ENCODE data around the gene LHX4. TPM values are rescaled to one million over a fixed set of nuclear protein-coding genes. Genes with fewer than 3 reads are reported as not detected.

Gene LHX4
- total RNA-seq, 2 donors from 2014 or later = not detected

- Histone ChIP-seq H3K4me3 (no peak overlapping the region), H3K9me3 (no peaks in the 10 kb centered on the region), H3K36me3 (replicated peaks in 1 of 2; ENCODE audit: insufficient read depth in 1 of 2, low read depth in 2 of 2) (no peaks in the 10 kb centered on the region), H3K4me1 (no peaks in the 10 kb centered on the region), H3K27ac (no peak overlapping the region), H3K27me3 (no peaks in the 10 kb centered on the region)
- TF ChIP-seq POLR2A (IDR thresholded peaks at IDR 0.05) (no peak), CTCF (IDR thresholded peaks at IDR 0.05) (no peak)
- intact Hi-C loops (cut with DNase I) = no loop called here
- ATAC-seq = no peak
- DNase-seq = no peak
Measured at GRCh38 chr1:180286417-180286816, 56.4 kb downstream of the LHX4 start.

DNA sequence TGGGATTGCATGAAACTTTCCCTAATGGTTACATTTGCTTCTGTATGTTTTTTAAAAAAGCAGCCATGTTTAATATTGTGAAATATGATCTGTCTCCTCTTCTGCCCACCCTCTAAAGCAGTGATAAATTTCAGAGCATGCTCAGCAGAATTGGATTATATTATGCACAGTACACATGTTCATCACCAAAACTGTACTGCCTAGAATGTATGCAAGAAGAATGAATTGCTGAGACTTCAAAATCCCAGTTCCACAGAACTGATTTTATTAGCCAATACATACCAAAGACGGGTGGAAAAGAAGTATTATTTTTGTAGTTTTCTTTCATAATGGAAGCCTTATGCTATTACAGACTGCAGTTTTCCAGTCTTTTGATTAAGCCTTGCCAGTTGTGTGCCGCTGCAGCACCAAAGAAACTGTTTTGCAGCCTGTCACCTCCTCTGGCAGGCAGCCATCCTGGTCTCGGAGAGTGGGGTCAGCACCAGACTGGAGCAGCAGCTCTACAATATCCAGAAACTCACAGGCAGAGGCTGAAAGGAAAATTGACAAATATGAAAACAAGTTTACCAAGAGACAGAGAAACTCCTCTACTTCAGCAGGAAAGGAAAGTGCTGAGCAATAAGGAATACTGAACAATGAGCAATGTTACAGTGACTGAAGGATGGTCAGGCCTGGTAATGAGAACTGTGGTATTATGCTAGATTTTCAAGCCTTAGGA lies 58.1 kb downstream of the LHX4 start:
- no peaks in the 10 kb centered on the region for H3K36me3 ChIP-seq (replicated peaks in 1 of 2; ENCODE audit: insufficient read depth in 1 of 2, low read depth in 2 of 2)
- WGBS, 2 donors = 64 to 78% methylated on average over 3 of the region's 3 CpGs
- TF ChIP-seq CTCF (IDR thresholded peaks at IDR 0.05) = no peak
- TF ChIP-seq POLR2A (IDR thresholded peaks at IDR 0.05) = no peak
- no peaks in the 10 kb centered on the region for H3K4me1 ChIP-seq
- DNase-seq (no peak), ATAC-seq (no peak)
- no peak overlapping the region for H3K4me3 ChIP-seq
- H3K27ac ChIP-seq = no peak overlapping the region
- no peaks in the 10 kb centered on the region for H3K27me3 ChIP-seq
- H3K9me3 ChIP-seq = no peaks in the 10 kb centered on the region
- intact Hi-C loops (cut with DNase I) = no loop called here

DNA sequence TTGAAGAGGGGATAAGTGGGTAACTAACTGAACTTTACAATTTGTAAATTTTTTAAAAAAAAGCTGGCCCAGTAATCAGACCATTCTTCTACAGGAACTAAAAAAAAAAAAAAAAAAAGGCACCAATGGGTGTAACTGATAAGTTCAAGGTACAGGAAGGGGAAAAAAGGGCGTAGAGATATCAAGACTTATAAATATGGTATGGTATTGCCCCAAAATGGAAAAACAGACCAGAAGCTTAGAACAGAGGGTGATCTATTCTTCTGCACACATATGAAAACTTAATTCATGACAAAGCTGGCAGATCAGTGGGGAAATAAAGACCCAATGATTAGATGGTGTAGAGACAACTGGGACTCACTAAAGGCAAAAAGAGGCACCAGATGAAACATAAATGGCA lies 58.9 kb downstream of the LHX4 start:
- H3K4me3 ChIP-seq = no peak overlapping the region
- no peak for ATAC-seq
- DNase-seq = no peak
- H3K27me3 ChIP-seq = no peaks in the 10 kb centered on the region
- intact Hi-C loops (cut with DNase I) = no loop called here
- 64 to 79% methylated on average over 1 of the region's 1 CpG for WGBS, 2 donors
- H3K27ac ChIP-seq = no peak overlapping the region
- H3K4me1 ChIP-seq = no peaks in the 10 kb centered on the region
- no peaks in the 10 kb centered on the region for H3K36me3 ChIP-seq (replicated peaks in 1 of 2; ENCODE audit: insufficient read depth in 1 of 2, low read depth in 2 of 2)
- no peak for TF ChIP-seq POLR2A (IDR thresholded peaks at IDR 0.05)
- no peak for TF ChIP-seq CTCF (IDR thresholded peaks at IDR 0.05)
- no peaks in the 10 kb centered on the region for H3K9me3 ChIP-seq

GRCh38 chr1:180290265-180291001 lies 60.4 kb downstream of the LHX4 start:
- H3K4me1 ChIP-seq = no peaks in the 10 kb centered on the region
- intact Hi-C loops (cut with DNase I) = no loop called here
- H3K9me3 ChIP-seq = no peaks in the 10 kb centered on the region
- ATAC-seq (no peak), DNase-seq (no peak)
- no peaks in the 10 kb centered on the region for H3K27me3 ChIP-seq
- H3K27ac ChIP-seq = no peak overlapping the region
- H3K4me3 ChIP-seq = no peak overlapping the region
- no peaks in the 10 kb centered on the region for H3K36me3 ChIP-seq (replicated peaks in 1 of 2; ENCODE audit: insufficient read depth in 1 of 2, low read depth in 2 of 2)
- TF ChIP-seq CTCF (IDR thresholded peaks at IDR 0.05) = no peak
- no peak for TF ChIP-seq POLR2A (IDR thresholded peaks at IDR 0.05)
- 89 to 91% methylated on average over 6 of the region's 6 CpGs for WGBS, 2 donors

Measured in body of pancreas (tissue), 4 donors.